HG03159 (cell line): ENCODE measurements around the gene CNTNAP2.
"Not testable (repeated sequence)": the region's sequence is repeated elsewhere in the genome, so short reads cannot be mapped to it uniquely, and the experiment has no call there.

ENCODE experiments used
- ATAC-seq: cut with Tn5 transposase; IDR thresholded peaks from one replicate; pipeline ENCODE4 v1.9.1; 2021; ENCODE audit warnings: mild to moderate bottlenecking, moderate library complexity; ENCODE audit not compliant: unreplicated experiment

The CNTNAP2 gene

DNA sequence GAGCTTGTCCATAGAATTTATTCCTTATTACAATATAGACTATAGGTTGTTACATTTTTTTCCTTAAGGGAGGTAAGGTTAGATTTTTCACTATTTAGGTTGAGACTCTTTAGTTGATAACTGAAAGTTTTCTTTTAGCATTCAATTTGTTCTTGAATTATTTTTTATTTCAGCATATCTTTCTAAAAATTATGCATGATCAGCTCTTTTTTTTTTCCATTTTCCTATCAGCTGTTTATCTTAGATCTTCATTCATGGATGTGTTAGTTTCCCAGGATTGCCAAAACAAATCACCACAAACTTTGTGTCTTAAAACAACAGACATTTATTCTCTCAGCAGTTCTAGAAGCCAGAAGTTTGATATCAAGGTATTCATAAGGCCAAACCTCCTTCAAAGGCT is 1558.1 kb downstream of the CNTNAP2 start:
- ATAC-seq: no peak

DNA sequence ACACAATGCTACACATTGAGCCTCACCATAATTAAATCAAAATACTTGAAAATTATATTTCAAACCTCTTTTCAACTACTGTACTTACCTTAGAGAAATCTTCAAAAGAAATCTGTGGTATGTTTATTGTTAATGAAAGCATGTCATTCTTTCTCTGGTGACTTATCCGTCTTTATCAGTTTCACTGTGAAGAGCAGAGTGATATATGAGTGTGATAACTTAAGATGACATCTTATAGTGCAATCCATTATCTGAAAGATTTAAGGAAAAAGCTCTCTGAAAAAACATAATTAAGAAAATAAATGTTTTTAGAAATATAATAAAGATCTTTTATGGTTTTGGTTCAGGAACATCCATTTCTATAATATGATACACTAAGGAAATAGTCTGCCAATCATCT is 1562.3 kb downstream of the CNTNAP2 start:
- no peak for ATAC-seq

DNA sequence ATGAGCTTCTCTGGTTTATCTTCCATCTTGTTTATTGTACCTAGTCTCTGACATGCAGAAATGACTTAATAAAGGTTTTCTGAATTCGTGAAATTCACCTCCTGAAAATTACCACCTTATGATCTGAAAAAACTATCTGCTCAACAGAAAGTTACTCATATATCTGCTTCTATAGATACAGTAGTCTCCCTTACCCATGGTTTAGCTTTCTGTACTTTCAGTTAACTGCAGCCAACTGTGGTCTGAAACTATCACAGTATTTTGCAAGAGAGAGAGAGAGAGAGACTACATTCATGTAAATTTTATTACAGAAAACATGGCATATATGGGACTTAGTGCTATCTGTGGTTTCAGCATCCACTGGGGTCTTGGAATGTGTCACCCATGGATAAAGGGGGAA is 1564.9 kb downstream of the CNTNAP2 start:
- ATAC-seq: no peak

DNA sequence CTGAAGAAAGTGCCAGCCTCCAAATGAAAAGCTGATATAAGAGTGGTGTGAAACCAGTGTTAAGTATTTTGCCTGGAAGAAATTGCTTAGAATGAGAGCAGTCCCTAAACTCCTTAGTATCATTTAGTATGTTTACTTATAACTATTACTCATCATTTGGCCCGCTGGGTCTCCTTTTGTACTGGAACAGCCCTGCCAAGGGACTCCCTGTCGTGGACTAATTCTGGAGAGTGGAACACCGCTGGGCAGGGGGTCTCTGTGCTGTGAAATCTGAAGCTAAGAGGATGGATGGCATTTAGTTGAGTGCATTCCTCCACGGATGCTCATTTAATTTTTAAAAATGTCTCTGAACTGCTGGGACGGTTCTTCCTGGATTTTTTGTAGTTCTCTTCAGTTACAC is 1584.1 kb downstream of the CNTNAP2 start:
- no peak for ATAC-seq

DNA sequence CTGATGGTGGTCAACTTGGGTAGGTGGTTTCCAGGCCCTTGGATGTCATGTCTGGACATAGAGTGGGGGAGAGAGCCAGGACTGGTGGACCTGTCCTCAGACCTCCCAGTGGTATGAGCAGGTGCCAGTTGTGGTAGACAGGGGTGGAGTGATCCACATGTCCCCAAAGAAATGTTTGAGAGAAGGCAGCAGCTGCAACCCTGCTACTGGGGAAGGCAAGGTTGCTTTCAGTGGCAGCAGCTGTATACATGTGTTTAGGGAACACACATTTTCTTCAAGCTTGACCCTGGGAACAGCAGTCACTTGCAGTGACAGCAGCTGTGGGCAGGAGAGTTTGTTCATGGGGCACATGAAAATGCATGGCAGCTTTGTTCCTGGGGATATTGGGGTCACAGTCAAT is 1591.3 kb downstream of the CNTNAP2 start:
- ATAC-seq: no peak

DNA sequence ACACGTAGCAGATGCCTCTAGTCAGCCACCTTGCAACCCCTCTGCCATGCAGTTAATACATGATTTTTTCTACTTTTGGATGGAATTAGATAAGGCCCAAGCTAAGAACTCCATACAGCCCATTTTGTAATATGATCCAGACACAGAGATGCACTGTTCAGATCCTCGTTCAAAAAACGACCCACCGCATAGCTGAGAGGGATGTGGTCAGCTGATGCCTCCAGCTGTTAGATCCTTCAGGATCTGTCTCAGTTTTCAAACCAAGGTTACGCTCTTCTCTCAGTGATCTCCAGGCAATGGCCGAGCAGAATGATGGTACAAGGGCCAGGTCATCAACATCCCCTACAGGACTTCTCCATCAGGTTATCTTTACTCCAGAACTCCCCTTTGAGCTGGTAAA is 1592.3 kb downstream of the CNTNAP2 start:
- ATAC-seq: no peak

DNA sequence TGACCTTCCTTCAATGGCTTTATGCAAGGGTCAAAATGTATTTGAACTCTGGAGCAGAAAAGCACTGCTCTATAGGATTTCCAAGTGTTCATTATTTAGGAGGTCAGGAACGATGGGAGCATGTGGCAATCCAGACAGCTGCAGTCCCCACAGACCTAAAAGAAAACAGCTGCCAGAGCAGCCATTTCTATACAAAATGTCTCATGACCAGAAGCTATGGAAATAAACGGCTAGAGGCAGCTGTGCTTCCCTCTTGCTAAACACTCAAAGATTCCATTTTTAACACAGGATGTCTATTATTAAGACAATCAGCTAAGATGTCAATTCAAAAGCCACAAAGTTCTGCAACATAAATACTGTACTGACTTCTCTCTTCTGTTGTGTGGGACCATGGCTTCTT is 1594.8 kb downstream of the CNTNAP2 start:
- no peak for ATAC-seq

DNA sequence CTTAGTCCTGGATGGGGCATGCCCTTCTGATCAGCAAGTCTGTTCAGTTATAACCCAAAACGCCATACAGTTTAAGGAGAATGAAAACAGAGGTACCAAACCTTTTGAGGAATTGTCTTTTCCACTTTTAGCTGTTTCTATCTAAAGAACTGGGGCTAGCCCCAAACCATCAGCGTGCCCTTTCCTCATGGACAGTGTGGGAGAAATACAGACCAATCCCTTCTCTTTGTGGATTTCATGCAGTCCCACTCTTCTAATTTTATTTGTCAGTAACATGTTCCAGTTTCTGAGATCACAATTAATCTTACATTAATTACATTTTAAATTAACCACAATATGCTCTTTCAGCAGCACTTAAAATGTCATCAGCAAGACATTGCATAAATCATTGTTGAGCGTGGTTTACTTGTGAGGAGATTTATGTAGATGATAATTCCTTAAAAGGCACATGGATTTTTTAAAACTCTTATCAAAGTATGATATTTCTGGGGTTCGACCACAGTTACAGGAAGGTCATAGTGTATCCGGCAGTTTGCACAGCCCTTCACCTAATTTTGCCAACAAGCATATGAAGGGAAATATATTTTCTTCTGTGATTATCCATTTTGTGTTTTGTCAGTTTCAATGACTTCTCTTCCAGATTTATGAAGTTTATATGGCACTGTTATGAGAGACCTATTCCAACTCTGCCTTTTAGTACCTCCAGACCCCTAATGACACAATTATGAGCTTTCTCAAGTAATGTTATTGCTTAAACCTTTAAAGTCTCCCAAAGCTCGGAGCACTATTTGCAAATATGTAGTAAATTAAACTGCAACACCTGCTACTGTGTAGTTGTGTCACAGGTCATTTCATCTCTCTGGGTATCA is 1605.6 kb downstream of the CNTNAP2 start:
- ATAC-seq: no peak

DNA sequence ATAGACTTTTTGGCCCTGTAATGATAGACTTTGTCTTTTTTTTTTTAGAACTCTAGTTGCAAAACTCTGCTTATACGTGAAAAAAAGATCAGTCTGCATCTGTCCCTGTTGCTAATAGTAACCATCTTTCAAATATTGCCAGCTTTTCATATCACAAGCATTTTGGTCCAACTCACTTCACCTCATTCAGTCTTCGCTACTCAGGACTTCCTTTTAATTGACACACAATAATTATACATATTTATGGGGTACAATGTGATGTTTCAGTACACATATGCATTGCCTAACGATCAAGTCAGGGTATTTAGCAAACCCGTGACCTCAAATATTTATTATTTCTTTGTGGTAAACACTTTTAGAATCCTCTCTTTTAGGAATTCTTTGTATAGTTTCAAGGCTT is 1606.9 kb downstream of the CNTNAP2 start:
- ATAC-seq: no peak

DNA sequence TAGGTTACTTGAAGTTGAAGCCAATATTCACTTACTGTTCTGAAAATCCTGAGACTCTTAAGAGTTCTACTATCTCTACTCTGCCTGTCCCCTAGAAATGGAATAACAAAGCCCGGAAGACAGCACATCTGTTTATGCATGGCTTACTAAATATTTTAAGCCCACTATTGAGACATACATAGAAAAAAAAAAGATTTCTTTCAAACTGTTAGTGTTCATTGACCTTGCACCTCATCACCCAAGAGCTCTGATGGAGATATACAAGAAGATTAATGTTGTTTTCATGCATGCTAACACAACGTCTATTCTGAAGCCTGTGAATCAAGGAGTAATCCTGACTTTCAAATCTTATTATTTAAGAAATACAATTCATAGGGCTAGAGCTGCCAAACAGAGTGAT is 1614.7 kb downstream of the CNTNAP2 start:
- no peak for ATAC-seq

DNA sequence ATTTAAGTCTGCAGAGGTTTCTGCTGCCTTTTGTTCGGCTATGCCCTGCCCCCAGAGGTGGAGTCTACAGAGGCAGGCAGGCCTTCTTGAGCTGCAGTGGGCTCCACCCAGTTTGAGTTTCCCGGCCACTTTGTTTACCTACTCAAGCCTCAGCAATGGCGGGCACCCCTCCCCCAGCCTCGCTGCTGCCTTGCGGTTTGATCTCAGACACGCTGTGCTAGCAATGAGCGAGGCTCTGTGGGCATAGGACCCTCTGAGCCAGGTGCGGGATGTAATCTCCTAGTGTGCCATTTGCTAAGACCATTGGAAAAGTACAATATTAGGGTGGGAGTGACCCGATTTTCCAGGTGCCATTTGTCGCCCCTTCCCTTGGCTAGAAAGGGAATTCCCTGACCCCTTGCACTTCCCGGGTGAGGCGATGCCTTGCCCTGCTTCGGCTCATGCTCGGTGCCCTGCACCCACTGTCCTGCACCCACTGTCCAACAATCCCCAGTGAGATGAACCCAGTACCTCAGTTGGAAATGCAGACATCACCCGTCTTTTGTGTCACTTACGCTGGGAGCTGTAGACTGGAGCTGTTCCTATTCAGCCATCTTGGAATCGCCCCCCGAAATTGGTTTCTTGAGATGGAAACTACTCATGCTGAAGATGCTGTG is 1621.1 kb downstream of the CNTNAP2 start:
- ATAC-seq: not testable (repeated sequence)

DNA sequence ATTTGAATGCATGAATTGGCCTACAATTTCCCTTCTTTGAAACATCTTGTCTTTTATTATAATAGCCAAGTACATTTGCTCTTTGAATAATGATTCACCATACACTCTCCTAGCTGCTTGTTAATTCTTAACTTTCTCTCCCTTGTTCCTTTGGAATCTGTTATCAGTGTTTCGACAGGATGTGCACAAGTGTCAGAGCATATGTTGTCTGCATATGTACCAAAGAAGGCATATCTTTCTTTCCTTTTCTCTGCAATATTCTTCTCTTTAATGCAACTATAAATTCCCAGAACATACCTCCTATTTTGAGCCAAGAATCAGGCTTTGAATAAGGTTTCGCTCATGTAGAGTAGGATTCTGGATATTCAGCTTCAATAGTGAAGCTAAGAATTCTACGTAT is 1625.7 kb downstream of the CNTNAP2 start:
- ATAC-seq: no peak

DNA sequence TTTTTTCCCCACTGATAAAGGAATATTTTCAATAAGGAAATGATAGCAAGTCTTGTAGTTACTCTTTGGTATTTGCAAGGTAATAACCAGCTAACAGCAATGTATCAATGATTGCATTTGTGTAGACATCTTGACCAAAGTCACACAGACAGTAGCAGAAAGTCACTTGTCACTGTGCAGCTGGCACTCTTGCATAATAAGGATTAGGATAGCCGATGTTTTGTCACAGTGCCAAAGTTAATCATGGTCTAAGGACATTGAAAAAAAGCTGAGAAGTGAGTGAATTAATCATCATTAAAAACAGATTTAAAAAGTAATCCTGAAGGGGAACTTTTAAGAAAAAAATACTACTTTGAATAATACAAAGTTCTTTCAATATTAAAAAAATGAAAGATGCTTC is 1639.7 kb downstream of the CNTNAP2 start:
- ATAC-seq: no peak

DNA sequence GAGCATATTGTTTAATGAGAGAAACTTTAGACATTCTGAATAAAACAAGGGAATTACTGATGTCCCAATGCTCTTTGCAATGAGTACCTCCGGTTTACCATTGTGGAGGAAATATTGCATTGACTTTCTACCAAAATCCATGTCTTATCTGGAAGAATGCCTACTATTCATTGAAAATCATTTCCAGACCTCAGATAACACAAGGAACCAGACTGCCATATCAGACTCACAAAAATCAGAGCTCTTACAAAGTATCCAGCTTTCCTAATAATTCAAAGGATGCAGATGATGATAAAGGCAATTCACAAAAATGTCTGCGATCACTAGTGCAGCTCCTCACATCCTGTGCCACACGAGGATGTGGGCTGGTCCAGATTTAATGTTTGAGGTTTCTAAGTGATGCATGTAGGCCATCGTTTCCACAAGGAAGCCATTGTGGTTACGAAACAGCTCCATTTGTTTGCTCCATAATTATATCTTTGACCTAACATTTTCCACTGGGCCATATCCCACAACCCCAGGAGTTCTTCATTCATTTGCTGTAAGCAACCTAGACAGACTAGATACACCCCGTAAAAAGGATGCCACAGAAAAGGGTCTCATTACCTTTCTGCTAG is 1642.8 kb downstream of the CNTNAP2 start:
- ATAC-seq: no peak

DNA sequence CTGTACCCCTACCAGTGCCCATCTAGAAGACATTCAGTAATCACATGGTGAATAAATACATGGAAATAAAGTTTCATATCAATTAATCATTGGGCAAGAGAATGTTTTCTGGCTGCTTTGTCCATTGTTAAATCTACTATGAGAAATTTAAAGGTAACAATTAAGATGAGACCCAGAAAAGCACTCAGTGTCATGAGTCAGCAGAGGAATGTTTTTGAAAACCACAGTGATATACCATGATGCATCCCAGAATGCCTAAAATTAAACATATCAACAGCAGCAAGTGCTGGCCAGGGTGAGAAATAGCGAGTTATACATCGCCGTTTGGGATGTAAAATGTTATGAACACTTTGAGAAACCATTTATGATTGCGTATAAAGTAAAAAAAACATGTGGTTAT is 1648.7 kb downstream of the CNTNAP2 start:
- ATAC-seq: no peak

DNA sequence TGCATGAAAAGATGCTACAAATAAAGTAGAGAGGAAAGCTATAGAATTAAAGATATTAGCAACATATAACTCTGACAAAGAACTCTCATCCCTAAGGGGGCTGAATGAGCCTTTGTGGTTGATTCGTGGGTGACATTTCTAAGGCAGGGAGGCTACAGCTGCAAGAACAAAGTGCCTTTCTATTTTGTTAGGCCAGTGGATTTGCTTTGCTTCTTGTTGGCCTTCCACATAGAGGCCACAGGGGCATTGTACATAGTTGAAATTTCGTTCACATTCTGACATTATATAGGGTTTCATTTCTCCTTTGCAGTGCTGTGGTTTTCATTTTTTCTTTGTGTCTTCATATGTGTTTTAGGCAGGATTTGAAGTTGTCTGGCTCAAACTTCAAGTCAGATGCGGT is 1654.7 kb downstream of the CNTNAP2 start:
- no peak for ATAC-seq

DNA sequence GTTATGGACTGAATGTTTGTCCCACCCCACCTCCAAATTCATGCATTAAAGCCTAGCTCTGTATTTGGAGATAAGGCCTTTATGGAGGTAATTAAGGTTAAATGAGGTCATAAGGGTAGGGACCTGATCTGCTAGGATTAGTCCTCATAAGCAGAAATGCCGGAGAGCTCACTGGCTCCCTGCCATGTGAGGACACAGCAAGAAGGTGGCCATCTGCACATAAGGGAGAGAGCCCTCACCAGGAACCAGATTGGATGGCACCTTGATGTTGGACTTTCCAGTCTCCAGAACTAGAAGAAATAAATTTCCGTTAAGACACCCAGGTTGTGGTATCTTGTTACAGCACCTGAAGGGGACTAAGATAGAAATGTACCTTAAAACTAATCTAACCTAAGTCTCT is 1657.9 kb downstream of the CNTNAP2 start:
- ATAC-seq: no peak

DNA sequence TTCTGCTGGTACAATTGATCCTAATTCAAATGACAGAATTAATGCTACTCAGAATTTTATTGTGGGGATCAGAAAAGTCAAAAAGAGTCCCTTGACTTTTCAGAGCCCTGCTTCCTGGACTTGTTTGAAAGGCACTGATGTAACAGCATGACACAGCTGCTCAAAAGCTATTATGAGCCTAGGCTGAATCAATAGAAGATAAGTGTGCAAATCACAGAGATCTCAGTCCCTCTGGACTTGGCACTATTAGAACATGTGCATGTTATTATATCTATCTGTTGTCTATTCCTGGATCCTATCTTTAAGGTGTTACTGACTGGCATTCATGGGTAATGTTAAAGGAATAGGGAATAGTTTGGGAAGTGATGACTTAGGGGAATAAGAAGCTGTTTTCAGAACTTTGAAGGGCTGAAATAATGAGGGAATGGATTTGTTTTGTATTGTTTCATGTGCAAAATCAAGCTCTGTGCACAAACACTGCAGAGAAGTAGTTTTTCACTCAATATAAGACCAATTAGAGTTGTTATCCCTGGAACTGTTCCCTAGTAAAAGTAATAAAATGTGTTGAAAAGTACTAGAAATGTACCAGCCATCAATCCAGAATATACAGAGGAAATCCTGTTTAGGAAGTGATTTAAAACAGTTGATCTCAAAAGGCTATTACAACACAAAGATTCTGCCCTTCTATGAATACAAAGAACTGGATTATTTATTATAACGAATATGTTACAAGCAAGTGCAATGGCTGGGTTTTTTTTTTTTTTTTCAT is 1659.1 kb downstream of the CNTNAP2 start:
- no peak for ATAC-seq

DNA sequence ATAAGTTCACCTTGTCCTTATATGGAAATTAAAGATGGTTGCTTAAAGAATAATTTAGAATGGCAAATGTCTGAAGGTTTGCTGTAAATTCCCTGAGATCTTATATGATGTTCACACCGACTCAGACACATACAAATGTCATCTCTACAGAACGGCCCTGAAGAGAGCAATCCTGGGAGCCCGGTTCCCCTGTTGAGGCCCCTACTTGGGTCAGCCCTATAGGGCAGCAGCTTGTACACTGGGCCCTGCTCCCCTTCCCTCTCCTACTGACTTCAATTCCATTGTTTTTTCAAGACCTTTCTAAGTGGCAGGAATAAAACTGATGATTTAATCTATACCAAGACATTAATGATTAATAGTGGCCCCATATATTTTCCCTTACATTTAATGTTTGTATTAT is 1660.7 kb downstream of the CNTNAP2 start:
- ATAC-seq: no peak

DNA sequence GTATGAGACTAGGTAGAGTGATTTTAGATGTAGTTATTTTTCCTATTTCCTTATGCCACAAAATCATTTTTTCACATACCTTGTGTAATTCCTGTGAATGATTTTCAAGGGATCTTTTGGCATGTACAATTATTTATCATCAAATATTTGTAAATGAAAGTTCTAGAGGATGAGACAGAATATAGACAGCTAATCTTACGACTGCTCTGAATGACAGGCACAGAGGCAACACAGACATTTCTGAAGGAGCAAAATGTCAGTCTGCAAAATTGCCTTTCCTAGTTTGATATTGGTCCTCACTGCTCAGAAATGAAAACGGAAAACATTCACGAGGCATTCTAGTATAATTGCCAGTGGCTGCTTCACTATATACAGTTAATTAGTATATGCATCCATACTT is 1663.3 kb downstream of the CNTNAP2 start:
- ATAC-seq: no peak

DNA sequence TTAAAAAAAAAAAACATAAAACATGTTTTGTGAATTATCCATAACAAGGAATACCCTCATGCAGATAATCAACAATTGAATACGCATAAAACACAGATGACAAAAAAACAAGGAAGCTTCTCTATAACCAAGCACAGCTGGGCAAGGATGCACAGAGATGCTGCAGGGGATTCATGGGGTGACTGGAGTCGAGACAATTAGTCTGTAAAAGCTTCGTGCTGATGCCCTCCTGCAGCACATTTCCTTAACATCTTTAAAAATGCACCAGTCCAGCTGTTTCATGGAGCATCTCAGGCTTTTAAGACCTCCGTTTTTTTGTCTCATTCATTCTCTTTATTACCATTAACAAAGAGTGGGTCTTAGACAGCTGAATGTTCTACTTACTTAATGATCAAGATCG is 1680.0 kb downstream of the CNTNAP2 start:
- no peak for ATAC-seq
